ENCODE measurements around the gene ZCCHC2.

The ZCCHC2 gene

GRCh38 chr18:62522504-62523254 lies at the start of gene ZCCHC2:
TSS of gene ZCCHC2 (plus strand) at chr18:62523025. CDS start at chr18:62523425, 400 bp downstream.
- DNase-seq: peak; percentile 100

- no peak for DNase-seq
Measured at GRCh38 chr18:62479574-62479973, 43.3 kb upstream of the ZCCHC2 start.

GRCh38 chr18:62480927-62481326 lies 41.9 kb upstream of the ZCCHC2 start:
- no peak for DNase-seq

GRCh38 chr18:62484941-62485340 lies 37.9 kb upstream of the ZCCHC2 start:
- DNase-seq: no peak

- DNase-seq: no peak
Measured at GRCh38 chr18:62485684-62486083, 37.1 kb upstream of the ZCCHC2 start.

GRCh38 chr18:62486290-62486964 lies 36.4 kb upstream of the ZCCHC2 start:
- DNase-seq: no peak

- no peak for DNase-seq
Measured at GRCh38 chr18:62487161-62487560, 35.7 kb upstream of the ZCCHC2 start.

GRCh38 chr18:62490967-62491695 lies 31.7 kb upstream of the ZCCHC2 start:
- DNase-seq: no peak

GRCh38 chr18:62493033-62493862 lies 29.6 kb upstream of the ZCCHC2 start:
- no peak for DNase-seq

GRCh38 chr18:62494764-62495163 lies 28.1 kb upstream of the ZCCHC2 start:
- no peak for DNase-seq

GRCh38 chr18:62496262-62496661 lies 26.6 kb upstream of the ZCCHC2 start:
- DNase-seq: no peak

- DNase-seq: no peak
Measured at GRCh38 chr18:62497190-62497772, 25.5 kb upstream of the ZCCHC2 start.

- DNase-seq: no peak
Measured at GRCh38 chr18:62498616-62499262, 24.1 kb upstream of the ZCCHC2 start.

GRCh38 chr18:62499263-62499650 lies 23.6 kb upstream of the ZCCHC2 start:
- no peak for DNase-seq

- DNase-seq: no peak
Measured at GRCh38 chr18:62500174-62500573, 22.7 kb upstream of the ZCCHC2 start.

GRCh38 chr18:62500966-62501591 lies 21.7 kb upstream of the ZCCHC2 start:
- no peak for DNase-seq

- DNase-seq: peak; percentile 82
Measured at GRCh38 chr18:62505669-62506494, 16.9 kb upstream of the ZCCHC2 start.

GRCh38 chr18:62506495-62507143 lies 16.2 kb upstream of the ZCCHC2 start:
- no peak for DNase-seq

GRCh38 chr18:62509779-62510178 lies 13.0 kb upstream of the ZCCHC2 start:
- DNase-seq: no peak

GRCh38 chr18:62510789-62511188 lies 12.0 kb upstream of the ZCCHC2 start:
- no peak for DNase-seq
